ENCODE results near the gene THSD7A.
A peak's percentile ranks its signal among the peaks of the same experiment; 100 is the strongest.

The THSD7A gene

GRCh38 chr7:11706666-11707605 lies 125.1 kb downstream of the THSD7A start:
- Mint-ChIP-seq H3K9me3 (no peaks in the 10 kb centered on the region), H3K4me1 (peaks cover 14% of the 10 kb centered on the region), H3K4me3 (no peak overlapping the region), H3K27me3 (ENCODE audit: low read depth) (no peaks in the 10 kb centered on the region), H3K36me3 (ENCODE audit: low read depth) (no peaks in the 10 kb centered on the region), H3K27ac (peak overlapping the region in 2 of 3 experiments; percentile 34 to 61)
- no peak for TF ChIP-seq CTCF (IDR thresholded peaks at IDR 0.05; ENCODE audit: unreplicated experiment in 3 of 3)

- TF ChIP-seq CTCF (IDR thresholded peaks at IDR 0.05; ENCODE audit: unreplicated experiment in 3 of 3): no peak
- Mint-ChIP-seq H3K36me3 (ENCODE audit: low read depth) (no peaks in the 10 kb centered on the region), H3K9me3 (no peaks in the 10 kb centered on the region), H3K4me1 (peaks cover 14% of the 10 kb centered on the region), H3K27me3 (ENCODE audit: low read depth) (no peaks in the 10 kb centered on the region), H3K27ac (no peak overlapping the region), H3K4me3 (no peak overlapping the region)
These were observed 128.2 kb downstream of the THSD7A start for GRCh38 chr7:11703829-11704228.

- H3K9me3 Mint-ChIP-seq: no peaks in the 10 kb centered on the region
- no peak for TF ChIP-seq CTCF (IDR thresholded peaks at IDR 0.05; ENCODE audit: unreplicated experiment in 3 of 3)
- peak overlapping the region in 1 of 3 experiments; percentile 35 for H3K27ac Mint-ChIP-seq
- peaks cover 16% of the 10 kb centered on the region for H3K4me1 Mint-ChIP-seq
- no peaks in the 10 kb centered on the region for H3K27me3 Mint-ChIP-seq (ENCODE audit: low read depth)
- H3K4me3 Mint-ChIP-seq: no peak overlapping the region
- H3K36me3 Mint-ChIP-seq (ENCODE audit: low read depth): no peaks in the 10 kb centered on the region
These were observed 129.1 kb downstream of the THSD7A start for GRCh38 chr7:11702938-11703337.

- H3K27ac Mint-ChIP-seq: peak overlapping the region in 2 of 3 experiments; percentile 17 to 68
- no peaks in the 10 kb centered on the region for H3K27me3 Mint-ChIP-seq (ENCODE audit: low read depth)
- TF ChIP-seq CTCF (IDR thresholded peaks at IDR 0.05; ENCODE audit: unreplicated experiment in 3 of 3): no peak
- no peak overlapping the region for H3K4me3 Mint-ChIP-seq
- H3K9me3 Mint-ChIP-seq: no peaks in the 10 kb centered on the region
- peaks cover 12% of the 10 kb centered on the region for H3K4me1 Mint-ChIP-seq
- no peaks in the 10 kb centered on the region for H3K36me3 Mint-ChIP-seq (ENCODE audit: low read depth)
These were observed 130.0 kb downstream of the THSD7A start for GRCh38 chr7:11701829-11702560.

GRCh38 chr7:11699666-11700065 lies 132.3 kb downstream of the THSD7A start:
- H3K36me3 Mint-ChIP-seq (ENCODE audit: low read depth): no peaks in the 10 kb centered on the region
- H3K4me1 Mint-ChIP-seq: peaks cover 12% of the 10 kb centered on the region
- H3K27me3 Mint-ChIP-seq (ENCODE audit: low read depth): no peaks in the 10 kb centered on the region
- no peaks in the 10 kb centered on the region for H3K9me3 Mint-ChIP-seq
- TF ChIP-seq CTCF (IDR thresholded peaks at IDR 0.05; ENCODE audit: unreplicated experiment in 3 of 3): no peak
- no peak overlapping the region for H3K4me3 Mint-ChIP-seq
- no peak overlapping the region for H3K27ac Mint-ChIP-seq
